Pulmonary artery endothelial cell (primary cell): ENCODE measurements around the gene GTPBP1. TPM values are rescaled to one million over a fixed set of nuclear protein-coding genes. Genes with fewer than 3 reads are reported as not detected.
A peak's percentile ranks its signal among the peaks of the same experiment; 100 is the strongest.

Experiments used
- DNase-seq: peaks from one replicate; pipeline ENCODE4 v3.0.0-alpha.2; 2011; ENCODE audit warnings: low read depth, low spot score
- total RNA-seq: library from RNA; depleted of rRNA; stranded (reverse); fragments of >200 nt; gene quantifications from 2 replicates; pipeline ENCODE4 v1.2.3, GENCODE V29; 2014

GTPBP1 gene
- total RNA-seq, 1 donor from 2014 or later, result 26.4 TPM

- no peak for DNase-seq
Measured at GRCh38 chr22:38739300-38740055, 33.7 kb downstream of the GTPBP1 start.

DNA sequence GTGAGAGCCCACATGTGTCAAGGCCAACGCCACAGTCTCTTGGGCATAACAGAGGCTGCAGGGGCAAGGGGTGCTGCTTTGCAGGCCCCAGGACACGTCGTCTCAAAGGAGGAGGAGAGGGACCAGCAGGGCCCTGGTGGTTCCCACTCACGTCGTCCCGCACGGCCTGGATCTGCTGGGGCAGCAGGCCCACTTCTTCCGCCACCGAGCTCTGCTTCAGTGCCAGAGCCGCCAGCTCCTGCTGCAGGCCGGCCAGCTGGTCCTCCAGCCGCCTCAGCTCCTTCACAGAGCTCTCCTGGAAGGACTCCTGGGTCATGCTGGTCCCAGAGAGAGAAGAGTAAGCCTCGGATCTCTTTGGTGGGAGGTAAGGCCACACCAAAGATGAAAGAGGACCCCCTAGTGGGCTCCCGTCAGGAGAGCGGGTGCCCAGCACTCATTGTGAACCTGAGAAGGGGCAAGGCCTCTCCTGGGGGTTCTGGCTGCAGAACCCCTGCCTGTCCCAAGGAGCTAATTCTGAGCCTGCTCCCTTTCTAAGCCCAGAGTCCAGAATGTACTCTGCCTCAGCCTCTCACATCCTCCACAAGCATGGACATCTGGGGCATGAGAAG is 34.5 kb downstream of the GTPBP1 start:
- no peak for DNase-seq

GRCh38 chr22:38740754-38741153 is 35.0 kb downstream of the GTPBP1 start:
- DNase-seq, result no peak

DNA sequence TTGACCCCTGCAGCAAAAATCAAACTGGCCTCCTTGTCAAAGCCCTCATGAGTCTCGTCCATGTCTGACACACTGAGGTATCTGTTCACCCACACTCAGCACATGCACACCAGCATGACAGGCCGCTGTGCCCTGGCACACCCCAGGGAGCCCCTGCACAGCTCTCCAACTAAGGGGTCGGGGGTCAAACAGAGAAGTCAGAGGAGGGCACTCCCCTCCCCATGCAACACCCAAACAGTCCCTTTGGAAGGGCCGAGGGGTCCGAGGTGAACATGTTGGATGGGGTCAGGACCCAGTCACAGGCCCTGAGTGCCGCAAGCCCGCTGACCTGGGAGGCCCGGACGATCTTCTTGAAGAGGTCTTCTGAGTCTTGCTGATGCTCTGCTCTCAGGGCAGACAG is 35.4 kb downstream of the GTPBP1 start:
- no peak for DNase-seq

DNA sequence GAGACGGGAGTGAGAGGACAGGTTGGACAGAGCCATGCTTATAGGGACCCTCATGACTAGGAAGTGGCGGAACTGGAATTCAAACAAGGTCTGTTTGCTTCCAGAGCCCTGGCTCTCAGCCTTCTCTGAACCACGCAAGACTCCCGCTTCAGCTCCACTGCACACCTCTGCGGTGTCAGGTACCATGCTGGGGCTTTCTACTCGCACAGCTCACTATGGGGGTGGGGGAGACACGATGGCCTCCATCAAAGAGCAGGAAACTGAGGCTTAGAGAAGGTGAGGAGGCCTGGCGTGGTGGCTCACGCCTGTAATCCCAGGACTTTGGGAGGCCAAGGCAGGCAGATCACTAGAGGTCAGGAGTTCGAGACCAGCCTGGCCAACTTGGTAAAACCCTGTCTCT is 35.8 kb downstream of the GTPBP1 start:
- DNase-seq, result no peak

DNA sequence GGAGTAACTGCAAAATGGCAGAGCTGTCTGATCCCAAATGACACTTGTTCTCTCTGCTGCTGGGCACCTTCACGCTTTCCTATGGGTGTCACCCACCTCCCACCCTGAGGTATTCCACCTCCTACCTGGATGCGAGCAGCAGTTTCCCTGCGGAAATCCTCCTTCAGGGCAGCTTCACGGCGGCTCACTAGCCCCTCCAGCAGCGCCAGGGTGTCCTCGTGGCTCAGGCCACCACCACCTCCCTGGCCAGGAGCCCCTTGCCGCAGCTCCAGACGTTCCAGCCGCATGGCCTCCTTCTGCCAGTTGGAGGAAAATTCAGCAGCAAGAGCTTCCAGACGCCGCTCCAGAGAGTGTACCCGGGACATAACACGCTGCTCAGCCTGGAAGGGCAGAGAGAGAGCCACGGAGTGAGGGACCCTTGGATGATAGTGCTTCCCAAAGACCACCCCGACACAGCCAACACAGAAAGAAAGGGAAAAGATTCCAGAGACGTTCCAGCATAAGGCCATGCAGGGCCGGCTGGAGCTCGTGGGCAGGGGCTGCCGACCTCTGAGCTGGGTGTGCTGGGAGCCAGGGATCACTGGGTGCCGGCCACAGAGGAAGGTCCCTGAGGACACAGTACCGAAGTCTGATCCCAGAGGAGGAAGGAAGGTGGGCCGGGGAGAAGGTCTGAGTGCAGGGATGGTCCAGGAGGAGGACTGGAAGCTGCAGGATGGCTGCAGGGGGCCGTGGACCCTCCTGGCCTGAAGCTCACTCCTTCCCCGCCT is 36.6 kb downstream of the GTPBP1 start:
- no peak for DNase-seq

DNA sequence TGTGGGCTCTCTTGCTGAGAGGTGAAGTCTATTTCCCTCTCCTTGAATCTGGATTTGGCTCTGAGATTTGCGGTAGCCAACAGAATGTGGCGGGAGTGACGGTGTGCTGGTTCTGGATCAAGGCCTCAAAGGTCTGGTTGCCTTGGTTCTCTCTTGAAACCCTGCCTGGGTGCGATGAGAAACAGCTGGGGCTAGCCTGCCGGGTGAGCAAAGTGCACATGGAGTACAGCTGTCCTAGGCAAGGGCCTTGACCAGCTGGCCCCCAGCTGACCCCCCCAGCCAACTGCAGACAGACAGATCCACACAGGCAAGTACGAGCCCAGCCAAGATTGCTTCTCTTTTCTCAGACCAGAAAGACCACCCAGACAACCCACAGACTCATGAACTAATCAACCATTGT is 39.2 kb downstream of the GTPBP1 start:
- DNase-seq, result no peak

- DNase-seq, result no peak
Measured at GRCh38 chr22:38745676-38746460, 40.1 kb downstream of the GTPBP1 start.

GRCh38 chr22:38748487-38749136 is 42.9 kb downstream of the GTPBP1 start:
- DNase-seq, result no peak

DNA sequence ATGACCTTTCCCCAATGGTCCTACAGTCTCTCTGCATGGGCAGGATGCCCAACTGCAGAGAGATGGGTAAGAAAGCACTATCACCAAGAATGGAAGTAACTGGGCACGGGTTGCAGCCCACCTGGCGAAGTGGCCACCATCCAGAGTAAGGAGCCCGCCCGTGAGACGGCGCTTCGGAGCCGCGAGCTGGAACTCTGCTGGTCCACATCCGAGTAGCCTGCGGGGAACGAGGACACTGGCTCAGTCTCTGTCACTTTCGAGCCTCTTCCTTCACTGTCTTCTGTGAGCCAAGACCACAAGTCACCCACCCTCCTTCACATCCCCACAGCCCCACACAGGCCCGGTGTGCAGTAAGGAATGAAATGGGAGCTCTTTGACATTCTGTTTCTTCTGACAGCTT is 44.4 kb downstream of the GTPBP1 start:
- no peak for DNase-seq

- no peak for DNase-seq
Measured at GRCh38 chr22:38750638-38751037, 44.9 kb downstream of the GTPBP1 start.

- no peak for DNase-seq
Measured at GRCh38 chr22:38751066-38751421, 45.3 kb downstream of the GTPBP1 start.

- DNase-seq, result no peak
Measured at GRCh38 chr22:38751422-38752346, 45.9 kb downstream of the GTPBP1 start.

- DNase-seq, result peak; percentile 11
Measured at GRCh38 chr22:38753948-38754750, 48.4 kb downstream of the GTPBP1 start.

DNA sequence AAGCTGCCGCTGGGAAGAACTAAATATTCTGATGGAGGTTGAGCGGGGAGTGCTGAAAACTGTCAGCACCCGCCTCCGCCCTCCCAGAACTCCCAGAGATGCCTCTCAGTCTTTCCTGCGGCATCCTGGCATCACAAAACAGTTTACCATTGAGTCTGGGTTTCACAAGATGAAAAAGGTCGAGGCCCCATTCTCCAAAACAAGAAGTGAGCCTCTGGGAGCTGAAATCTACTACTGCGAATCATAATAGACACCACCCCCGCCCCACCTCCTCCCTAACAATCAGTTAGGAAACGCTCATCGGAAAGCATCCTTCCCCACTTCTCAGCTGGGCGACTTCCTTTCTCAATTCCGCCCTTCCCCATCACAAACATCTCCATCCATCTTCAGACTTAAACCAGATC is 49.0 kb downstream of the GTPBP1 start:
- no peak for DNase-seq

DNA sequence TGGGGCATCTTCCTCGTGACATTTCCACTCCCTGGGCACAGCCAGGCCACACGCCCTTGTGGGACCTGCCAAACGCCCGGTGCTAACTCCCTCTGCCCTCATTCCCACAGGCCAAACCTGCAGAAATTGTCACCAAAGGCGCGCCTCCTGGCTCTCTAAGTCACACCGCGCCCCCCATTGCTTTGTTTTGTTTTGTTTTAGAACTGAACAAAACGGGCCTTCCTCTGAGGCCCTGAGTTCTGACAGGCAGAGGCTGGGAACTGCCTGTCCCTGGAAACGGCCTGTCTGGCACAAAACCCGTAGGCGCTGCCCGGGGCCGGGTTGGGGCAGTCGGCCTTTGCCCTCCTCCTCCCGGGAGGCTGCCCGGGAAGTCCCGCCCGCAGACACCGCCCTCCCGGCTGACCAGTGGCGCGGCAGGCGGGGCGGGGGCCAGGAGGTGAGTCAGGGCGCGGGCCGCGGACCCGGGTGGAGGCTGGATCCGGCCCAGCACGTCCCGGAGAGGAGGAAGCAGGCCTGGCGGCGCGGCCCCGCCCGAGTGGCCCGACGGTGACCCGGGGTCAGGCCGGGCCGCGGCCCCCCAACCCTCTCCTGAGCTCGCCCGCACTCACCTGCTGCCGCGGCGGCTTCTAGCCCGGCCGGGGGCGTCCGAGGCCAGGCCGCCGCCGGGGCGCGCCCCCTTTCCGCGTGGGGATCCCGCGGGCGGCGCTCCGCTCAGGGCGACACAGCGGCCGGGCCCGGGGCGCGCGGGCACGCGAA is 49.6 kb downstream of the GTPBP1 start:
- peak; percentile 27 for DNase-seq

DNA sequence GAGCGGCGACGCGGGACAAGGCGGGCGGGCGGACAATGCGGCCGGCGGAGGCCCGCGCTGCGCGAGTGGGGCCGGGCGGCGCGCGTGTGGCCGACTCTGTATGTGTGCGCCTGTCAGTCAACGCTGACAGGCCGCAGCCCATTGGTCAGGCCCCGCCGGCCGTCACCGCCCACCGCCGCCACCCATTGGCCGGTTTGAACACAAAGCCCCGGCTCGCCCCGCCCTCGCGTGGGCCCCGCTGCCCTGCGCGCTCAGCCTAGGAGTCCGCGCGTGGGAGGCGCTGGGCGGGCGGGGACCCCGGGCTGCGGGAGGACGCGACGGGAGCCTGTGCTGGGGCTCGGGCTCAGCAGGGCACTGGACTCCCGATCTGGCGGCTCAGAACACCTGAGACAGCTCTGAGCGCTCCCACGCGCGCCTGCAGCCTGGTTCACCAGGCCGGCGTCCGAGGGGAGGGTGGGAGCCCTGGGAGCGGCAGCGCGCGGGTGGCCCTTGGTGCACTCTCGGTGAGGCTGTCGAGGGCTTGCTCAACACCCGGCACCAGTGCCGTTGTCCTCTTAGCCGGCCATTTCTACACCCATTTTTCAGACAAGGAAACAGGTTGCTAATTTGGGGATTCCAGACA is 50.3 kb downstream of the GTPBP1 start, which contains the start of gene SUN2:
SUN2 (minus strand) TSS at position 88 of the 622 bp plus-strand sequence. CDS start 3,370 bp downstream, outside the sequence.
- peak; percentile 52 for DNase-seq
